Hepatocyte (in vitro differentiated cells): ENCODE measurements around the gene CYP2A13.

ENCODE experiments used
- CTCF ChIP-seq: fragments of 200-600 bp; sonication (generic); IDR thresholded peaks from 2 replicates; pipeline ENCODE4 v1.5.1; 2016; ENCODE audit warnings: antibody characterized with exemption, mild to moderate bottlenecking; ENCODE audit not compliant: poor library complexity
- EZH2phosphoT487 ChIP-seq: fragments of 200-600 bp; sonication (generic); IDR thresholded peaks from one replicate; pipeline ENCODE4 v1.6.1; 2018; ENCODE audit warnings: antibody characterized with exemption, mild to moderate bottlenecking, low read depth, moderate library complexity; ENCODE audit not compliant: unreplicated experiment, severe bottlenecking

GRCh38 chr19:41144403-41144802 lies 56.2 kb downstream of the CYP2A13 start:
- TF ChIP-seq CTCF (peak; percentile 74), EZH2phosphoT487 (no peak)
